ENCODE data around the gene STYXL2.

The STYXL2 gene

DNA sequence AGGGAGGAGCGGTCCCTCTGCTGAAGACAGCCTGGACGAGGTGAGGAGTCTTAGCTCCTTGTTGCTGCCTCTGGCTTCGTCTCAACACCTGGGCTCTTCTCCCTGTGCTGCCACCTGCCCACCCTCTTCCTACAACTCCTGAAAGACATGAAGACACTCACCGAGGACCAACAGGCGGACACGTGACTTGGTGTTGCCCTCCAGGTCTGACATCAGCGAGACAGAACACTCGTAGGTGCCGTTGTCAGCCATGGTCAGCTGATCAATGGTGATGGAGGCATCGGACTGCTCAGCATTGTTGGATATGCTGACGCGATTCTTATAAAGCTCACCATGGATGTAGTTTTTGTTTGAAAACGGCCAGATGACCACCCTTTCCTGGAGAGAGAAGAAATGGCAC is 25.1 kb upstream of the STYXL2 start:
- H3K36me3 ChIP-seq (ENCODE audit: insufficient read depth, low read length), result no peaks in the 10 kb centered on the region
- no peak overlapping the region for H2AFZ ChIP-seq (ENCODE audit: low read length)
- no peak overlapping the region for H3K27ac ChIP-seq (ENCODE audit: low read depth, low read length, poor library complexity, severe bottlenecking)
- no peaks in the 10 kb centered on the region for H4K20me1 ChIP-seq (ENCODE audit: insufficient read depth, low read length)
- H3K9me3 ChIP-seq (ENCODE audit: low read length), result no peaks in the 10 kb centered on the region
- no peaks in the 10 kb centered on the region for H3K79me2 ChIP-seq (ENCODE audit: insufficient read depth, low read length)
- H3K27me3 ChIP-seq (ENCODE audit: insufficient read depth, low read length), result peaks cover 5% of the 10 kb centered on the region; the same call in 1 of the 2 replicates
- peaks cover 5% of the 10 kb centered on the region for H3K4me1 ChIP-seq (ENCODE audit: insufficient read depth, low read length, severe bottlenecking)
- H3K4me2 ChIP-seq (ENCODE audit: low read length), result no peak overlapping the region
- TF ChIP-seq, protein P1, sequence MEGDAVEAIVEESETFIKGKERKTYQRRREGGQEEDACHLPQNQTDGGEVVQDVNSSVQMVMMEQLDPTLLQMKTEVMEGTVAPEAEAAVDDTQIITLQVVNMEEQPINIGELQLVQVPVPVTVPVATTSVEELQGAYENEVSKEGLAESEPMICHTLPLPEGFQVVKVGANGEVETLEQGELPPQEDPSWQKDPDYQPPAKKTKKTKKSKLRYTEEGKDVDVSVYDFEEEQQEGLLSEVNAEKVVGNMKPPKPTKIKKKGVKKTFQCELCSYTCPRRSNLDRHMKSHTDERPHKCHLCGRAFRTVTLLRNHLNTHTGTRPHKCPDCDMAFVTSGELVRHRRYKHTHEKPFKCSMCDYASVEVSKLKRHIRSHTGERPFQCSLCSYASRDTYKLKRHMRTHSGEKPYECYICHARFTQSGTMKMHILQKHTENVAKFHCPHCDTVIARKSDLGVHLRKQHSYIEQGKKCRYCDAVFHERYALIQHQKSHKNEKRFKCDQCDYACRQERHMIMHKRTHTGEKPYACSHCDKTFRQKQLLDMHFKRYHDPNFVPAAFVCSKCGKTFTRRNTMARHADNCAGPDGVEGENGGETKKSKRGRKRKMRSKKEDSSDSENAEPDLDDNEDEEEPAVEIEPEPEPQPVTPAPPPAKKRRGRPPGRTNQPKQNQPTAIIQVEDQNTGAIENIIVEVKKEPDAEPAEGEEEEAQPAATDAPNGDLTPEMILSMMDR (IDR thresholded peaks at IDR 0.05; ENCODE audit: low read length), result no peak
- no peak for TF ChIP-seq EZH2 (IDR thresholded peaks at IDR 0.05; ENCODE audit: borderline replicate concordance, low read length)
- no peaks in the 10 kb centered on the region for H3F3A ChIP-seq (ENCODE audit: insufficient read depth, low read length)
- H3K4me3 ChIP-seq (ENCODE audit: low read depth, low read length, poor library complexity, severe bottlenecking), result no peak overlapping the region
- no peak overlapping the region for H3K9ac ChIP-seq (ENCODE audit: low read length)
- no peaks in the 10 kb centered on the region for H3K9me2 ChIP-seq (ENCODE audit: low read depth, low read length)

DNA sequence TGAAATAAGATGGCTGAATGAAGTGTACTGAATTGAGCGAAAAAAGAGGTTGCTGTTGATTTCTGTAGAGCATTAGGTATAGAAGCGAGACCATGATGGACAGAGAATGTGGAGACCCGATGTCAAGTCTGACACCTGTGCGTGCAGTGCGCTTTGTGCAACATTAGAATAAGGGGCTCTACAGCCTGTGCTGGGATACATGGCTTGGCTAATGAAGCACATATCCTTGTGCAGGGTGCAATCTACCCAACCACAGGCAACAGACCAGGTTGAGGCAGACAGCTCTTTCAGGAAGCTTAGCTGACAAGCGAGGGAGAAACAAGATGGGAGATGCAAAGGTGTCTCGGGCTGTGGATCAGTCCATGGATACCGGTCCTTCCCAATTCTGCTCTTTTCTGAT is 22.6 kb upstream of the STYXL2 start:
- no peak overlapping the region for H3K9ac ChIP-seq (ENCODE audit: low read length)
- H3K36me3 ChIP-seq (ENCODE audit: insufficient read depth, low read length), result no peaks in the 10 kb centered on the region
- H3K9me3 ChIP-seq (ENCODE audit: low read length), result no peaks in the 10 kb centered on the region
- H3K4me1 ChIP-seq (ENCODE audit: insufficient read depth, low read length, severe bottlenecking), result peaks cover 5% of the 10 kb centered on the region
- H4K20me1 ChIP-seq (ENCODE audit: insufficient read depth, low read length), result no peaks in the 10 kb centered on the region
- H2AFZ ChIP-seq (ENCODE audit: low read length), result no peak overlapping the region
- no peaks in the 10 kb centered on the region; the same call in 1 of the 2 replicates for H3K27me3 ChIP-seq (ENCODE audit: insufficient read depth, low read length)
- H3F3A ChIP-seq (ENCODE audit: insufficient read depth, low read length), result no peaks in the 10 kb centered on the region
- H3K4me3 ChIP-seq (ENCODE audit: low read depth, low read length, poor library complexity, severe bottlenecking), result no peak overlapping the region
- H3K9me2 ChIP-seq (ENCODE audit: low read depth, low read length), result no peaks in the 10 kb centered on the region
- no peak overlapping the region for H3K4me2 ChIP-seq (ENCODE audit: low read length)
- H3K27ac ChIP-seq (ENCODE audit: low read depth, low read length, poor library complexity, severe bottlenecking), result no peak overlapping the region
- TF ChIP-seq, protein P1 (IDR thresholded peaks at IDR 0.05; ENCODE audit: low read length), result no peak
- TF ChIP-seq EZH2 (IDR thresholded peaks at IDR 0.05; ENCODE audit: borderline replicate concordance, low read length), result no peak
- no peaks in the 10 kb centered on the region for H3K79me2 ChIP-seq (ENCODE audit: insufficient read depth, low read length)

DNA sequence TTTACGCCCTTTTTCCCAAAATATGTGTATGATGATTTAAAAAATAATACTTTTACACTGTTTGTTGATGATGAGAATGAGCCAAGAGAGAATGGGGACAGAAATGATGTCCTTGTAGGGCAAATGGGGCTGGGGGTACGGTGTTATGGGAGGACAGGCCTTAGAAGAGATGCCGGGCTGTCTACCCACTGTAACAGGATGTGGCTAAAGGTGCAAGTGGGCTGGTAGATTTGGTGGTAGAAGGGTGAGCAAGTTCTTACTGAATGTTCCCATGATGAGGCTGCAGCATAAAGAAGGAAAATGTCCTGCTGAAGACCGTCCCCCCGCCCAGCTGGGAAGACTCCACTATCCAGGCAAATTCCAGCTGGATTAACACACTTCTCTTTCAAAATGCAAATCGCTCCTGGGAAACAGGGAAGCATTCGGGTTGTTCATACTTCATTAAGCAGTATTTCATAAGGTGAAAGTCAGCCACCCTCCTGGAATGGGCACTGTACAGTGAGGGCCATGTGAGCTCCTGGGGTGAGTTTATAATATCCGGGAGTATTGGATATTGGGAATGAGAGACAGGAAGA is 17.7 kb upstream of the STYXL2 start:
- Histone ChIP-seq H3K36me3 (ENCODE audit: insufficient read depth, low read length) (no peaks in the 10 kb centered on the region), H3K9me3 (ENCODE audit: low read length) (no peaks in the 10 kb centered on the region), H2AFZ (ENCODE audit: low read length) (no peak overlapping the region), H3K9ac (ENCODE audit: low read length) (no peak overlapping the region), H4K20me1 (ENCODE audit: insufficient read depth, low read length) (no peaks in the 10 kb centered on the region), H3F3A (ENCODE audit: insufficient read depth, low read length) (no peaks in the 10 kb centered on the region), H3K79me2 (ENCODE audit: insufficient read depth, low read length) (no peaks in the 10 kb centered on the region), H3K4me2 (ENCODE audit: low read length) (no peak overlapping the region), H3K4me1 (ENCODE audit: insufficient read depth, low read length, severe bottlenecking) (no peaks in the 10 kb centered on the region), H3K27me3 (ENCODE audit: insufficient read depth, low read length) (peaks cover 3% of the 10 kb centered on the region; the same call in 1 of the 2 replicates), H3K27ac (ENCODE audit: low read depth, low read length, poor library complexity, severe bottlenecking) (no peak overlapping the region), H3K4me3 (ENCODE audit: low read depth, low read length, poor library complexity, severe bottlenecking) (no peak overlapping the region), H3K9me2 (ENCODE audit: low read depth, low read length) (no peaks in the 10 kb centered on the region)
- no peak for TF ChIP-seq EZH2 (IDR thresholded peaks at IDR 0.05; ENCODE audit: borderline replicate concordance, low read length)
- TF ChIP-seq, protein P1 (IDR thresholded peaks at IDR 0.05; ENCODE audit: low read length), result no peak

Data from OCI-LY1 (cell line).